ENCODE measurements around the gene TTLL10. TPM values are rescaled to one million over a fixed set of nuclear protein-coding genes. Genes with fewer than 3 reads are reported as not detected.

The TTLL10 gene
- total and polyA plus RNA-seq, 2 of the 8 experiments (the other 6 are each of a cell fraction or from before 2014, with no cell fraction given): 1.1 to 1.7 TPM

DNA sequence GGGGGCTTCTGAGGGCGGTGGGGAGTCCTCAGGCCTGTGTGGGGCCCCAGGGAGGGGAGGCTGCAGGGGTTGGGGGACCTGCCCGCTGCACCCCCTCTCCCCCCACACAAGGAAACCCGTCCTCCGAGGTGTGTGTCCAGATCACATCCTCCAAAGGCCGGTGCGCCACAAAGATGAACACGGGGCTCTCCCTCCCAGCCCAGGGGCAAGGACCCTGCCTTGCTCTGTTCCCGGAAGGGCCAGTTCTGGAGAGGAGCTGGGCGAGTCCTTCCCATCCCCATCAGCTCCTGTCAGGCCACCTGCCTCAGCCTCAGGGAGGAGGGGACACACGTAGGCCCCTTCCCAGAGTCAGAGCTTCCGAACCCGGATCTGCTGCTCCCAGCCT lies 2.5 kb upstream of the TTLL10 start (continued):
- TF ChIP-seq, protein P1, sequence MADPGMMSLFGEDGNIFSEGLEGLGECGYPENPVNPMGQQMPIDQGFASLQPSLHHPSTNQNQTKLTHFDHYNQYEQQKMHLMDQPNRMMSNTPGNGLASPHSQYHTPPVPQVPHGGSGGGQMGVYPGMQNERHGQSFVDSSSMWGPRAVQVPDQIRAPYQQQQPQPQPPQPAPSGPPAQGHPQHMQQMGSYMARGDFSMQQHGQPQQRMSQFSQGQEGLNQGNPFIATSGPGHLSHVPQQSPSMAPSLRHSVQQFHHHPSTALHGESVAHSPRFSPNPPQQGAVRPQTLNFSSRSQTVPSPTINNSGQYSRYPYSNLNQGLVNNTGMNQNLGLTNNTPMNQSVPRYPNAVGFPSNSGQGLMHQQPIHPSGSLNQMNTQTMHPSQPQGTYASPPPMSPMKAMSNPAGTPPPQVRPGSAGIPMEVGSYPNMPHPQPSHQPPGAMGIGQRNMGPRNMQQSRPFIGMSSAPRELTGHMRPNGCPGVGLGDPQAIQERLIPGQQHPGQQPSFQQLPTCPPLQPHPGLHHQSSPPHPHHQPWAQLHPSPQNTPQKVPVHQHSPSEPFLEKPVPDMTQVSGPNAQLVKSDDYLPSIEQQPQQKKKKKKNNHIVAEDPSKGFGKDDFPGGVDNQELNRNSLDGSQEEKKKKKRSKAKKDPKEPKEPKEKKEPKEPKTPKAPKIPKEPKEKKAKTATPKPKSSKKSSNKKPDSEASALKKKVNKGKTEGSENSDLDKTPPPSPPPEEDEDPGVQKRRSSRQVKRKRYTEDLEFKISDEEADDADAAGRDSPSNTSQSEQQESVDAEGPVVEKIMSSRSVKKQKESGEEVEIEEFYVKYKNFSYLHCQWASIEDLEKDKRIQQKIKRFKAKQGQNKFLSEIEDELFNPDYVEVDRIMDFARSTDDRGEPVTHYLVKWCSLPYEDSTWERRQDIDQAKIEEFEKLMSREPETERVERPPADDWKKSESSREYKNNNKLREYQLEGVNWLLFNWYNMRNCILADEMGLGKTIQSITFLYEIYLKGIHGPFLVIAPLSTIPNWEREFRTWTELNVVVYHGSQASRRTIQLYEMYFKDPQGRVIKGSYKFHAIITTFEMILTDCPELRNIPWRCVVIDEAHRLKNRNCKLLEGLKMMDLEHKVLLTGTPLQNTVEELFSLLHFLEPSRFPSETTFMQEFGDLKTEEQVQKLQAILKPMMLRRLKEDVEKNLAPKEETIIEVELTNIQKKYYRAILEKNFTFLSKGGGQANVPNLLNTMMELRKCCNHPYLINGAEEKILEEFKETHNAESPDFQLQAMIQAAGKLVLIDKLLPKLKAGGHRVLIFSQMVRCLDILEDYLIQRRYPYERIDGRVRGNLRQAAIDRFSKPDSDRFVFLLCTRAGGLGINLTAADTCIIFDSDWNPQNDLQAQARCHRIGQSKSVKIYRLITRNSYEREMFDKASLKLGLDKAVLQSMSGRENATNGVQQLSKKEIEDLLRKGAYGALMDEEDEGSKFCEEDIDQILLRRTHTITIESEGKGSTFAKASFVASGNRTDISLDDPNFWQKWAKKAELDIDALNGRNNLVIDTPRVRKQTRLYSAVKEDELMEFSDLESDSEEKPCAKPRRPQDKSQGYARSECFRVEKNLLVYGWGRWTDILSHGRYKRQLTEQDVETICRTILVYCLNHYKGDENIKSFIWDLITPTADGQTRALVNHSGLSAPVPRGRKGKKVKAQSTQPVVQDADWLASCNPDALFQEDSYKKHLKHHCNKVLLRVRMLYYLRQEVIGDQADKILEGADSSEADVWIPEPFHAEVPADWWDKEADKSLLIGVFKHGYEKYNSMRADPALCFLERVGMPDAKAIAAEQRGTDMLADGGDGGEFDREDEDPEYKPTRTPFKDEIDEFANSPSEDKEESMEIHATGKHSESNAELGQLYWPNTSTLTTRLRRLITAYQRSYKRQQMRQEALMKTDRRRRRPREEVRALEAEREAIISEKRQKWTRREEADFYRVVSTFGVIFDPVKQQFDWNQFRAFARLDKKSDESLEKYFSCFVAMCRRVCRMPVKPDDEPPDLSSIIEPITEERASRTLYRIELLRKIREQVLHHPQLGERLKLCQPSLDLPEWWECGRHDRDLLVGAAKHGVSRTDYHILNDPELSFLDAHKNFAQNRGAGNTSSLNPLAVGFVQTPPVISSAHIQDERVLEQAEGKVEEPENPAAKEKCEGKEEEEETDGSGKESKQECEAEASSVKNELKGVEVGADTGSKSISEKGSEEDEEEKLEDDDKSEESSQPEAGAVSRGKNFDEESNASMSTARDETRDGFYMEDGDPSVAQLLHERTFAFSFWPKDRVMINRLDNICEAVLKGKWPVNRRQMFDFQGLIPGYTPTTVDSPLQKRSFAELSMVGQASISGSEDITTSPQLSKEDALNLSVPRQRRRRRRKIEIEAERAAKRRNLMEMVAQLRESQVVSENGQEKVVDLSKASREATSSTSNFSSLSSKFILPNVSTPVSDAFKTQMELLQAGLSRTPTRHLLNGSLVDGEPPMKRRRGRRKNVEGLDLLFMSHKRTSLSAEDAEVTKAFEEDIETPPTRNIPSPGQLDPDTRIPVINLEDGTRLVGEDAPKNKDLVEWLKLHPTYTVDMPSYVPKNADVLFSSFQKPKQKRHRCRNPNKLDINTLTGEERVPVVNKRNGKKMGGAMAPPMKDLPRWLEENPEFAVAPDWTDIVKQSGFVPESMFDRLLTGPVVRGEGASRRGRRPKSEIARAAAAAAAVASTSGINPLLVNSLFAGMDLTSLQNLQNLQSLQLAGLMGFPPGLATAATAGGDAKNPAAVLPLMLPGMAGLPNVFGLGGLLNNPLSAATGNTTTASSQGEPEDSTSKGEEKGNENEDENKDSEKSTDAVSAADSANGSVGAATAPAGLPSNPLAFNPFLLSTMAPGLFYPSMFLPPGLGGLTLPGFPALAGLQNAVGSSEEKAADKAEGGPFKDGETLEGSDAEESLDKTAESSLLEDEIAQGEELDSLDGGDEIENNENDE (IDR thresholded peaks at IDR 0.05; ENCODE audit: insufficient replicate concordance, low read length): no peak
- TF ChIP-seq CBX8 (IDR thresholded peaks at IDR 0.05; ENCODE audit: borderline replicate concordance, low read depth, low read length) (no peak), KDM1A (IDR thresholded peaks at IDR 0.05; ENCODE audit: borderline replicate concordance, low read length) (no peak), SP4 (IDR thresholded peaks at IDR 0.05; ENCODE audit: low read length) (no peak), SIRT6 (IDR thresholded peaks at IDR 0.05; ENCODE audit: low read length) (no peak), GABPA (IDR thresholded peaks at IDR 0.05; ENCODE audit: borderline replicate concordance, insufficient read depth, low read length) (no peak), ASH2L (IDR thresholded peaks at IDR 0.05; ENCODE audit: low read length) (no peak), MAFK (IDR thresholded peaks at IDR 0.05; ENCODE audit: low read depth, low read length) (no peak), CEBPB (IDR thresholded peaks at IDR 0.05; ENCODE audit: low read depth, low read length) (no peak), EGR1 (IDR thresholded peaks at IDR 0.05; ENCODE audit: borderline replicate concordance, low read depth, low read length) (no peak)
- TF ChIP-seq, protein P2, sequence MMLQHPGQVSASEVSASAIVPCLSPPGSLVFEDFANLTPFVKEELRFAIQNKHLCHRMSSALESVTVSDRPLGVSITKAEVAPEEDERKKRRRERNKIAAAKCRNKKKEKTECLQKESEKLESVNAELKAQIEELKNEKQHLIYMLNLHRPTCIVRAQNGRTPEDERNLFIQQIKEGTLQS (IDR thresholded peaks at IDR 0.05; ENCODE audit: insufficient read depth, low read depth, low read length): no peak

All from H1 (cell line).